Uterus (tissue), 2 donors: ENCODE measurements around the gene TMEM238L.

Experiments
- POLR2A ChIP-seq, 2 donors: fragments of 450-650 bp; IDR thresholded peaks; one replicate each; pipeline ENCODE4 v1.6.1; 2016; ENCODE audit warnings: antibody characterized with exemption in 2 of 2, mild to moderate bottlenecking in 1 of 2, moderate library complexity in 1 of 2
- TF ChIP-seq, protein P1 (sequence below), 4 experiments: fragments of 200-600 bp in 2 of 4; fragments of 450-650 bp in 2 of 4; sonication (generic) in 2 of 4; IDR thresholded peaks; one replicate each; pipeline ENCODE4 v1.5.1; 2016 to 2019; ENCODE audit warnings: antibody characterized with exemption in 4 of 4, mild to moderate bottlenecking in 2 of 4, moderate library complexity in 1 of 4

DNA sequence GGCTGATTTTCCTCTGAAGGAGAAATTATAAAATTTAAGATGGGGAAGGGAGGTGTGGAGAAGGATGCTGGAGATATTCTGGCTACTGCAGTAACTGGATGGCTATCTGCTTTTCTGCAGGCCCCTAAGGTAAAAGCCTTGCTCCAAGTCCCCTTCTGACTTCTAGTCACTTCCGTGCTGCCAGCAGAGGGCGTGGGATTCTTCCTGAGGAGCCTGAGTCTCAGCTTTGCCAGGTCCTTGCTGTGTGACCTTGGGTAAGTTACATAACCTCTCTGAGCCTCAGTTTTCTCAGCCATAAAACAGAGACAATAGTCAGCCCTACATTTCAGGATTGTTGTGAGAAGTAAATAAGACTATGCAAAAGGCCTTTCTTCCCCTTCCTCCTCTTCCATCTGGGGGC, 49.8 kb downstream of the TMEM238L start:
- no peak for TF ChIP-seq POLR2A (IDR thresholded peaks at IDR 0.05)
- TF ChIP-seq, protein P1, sequence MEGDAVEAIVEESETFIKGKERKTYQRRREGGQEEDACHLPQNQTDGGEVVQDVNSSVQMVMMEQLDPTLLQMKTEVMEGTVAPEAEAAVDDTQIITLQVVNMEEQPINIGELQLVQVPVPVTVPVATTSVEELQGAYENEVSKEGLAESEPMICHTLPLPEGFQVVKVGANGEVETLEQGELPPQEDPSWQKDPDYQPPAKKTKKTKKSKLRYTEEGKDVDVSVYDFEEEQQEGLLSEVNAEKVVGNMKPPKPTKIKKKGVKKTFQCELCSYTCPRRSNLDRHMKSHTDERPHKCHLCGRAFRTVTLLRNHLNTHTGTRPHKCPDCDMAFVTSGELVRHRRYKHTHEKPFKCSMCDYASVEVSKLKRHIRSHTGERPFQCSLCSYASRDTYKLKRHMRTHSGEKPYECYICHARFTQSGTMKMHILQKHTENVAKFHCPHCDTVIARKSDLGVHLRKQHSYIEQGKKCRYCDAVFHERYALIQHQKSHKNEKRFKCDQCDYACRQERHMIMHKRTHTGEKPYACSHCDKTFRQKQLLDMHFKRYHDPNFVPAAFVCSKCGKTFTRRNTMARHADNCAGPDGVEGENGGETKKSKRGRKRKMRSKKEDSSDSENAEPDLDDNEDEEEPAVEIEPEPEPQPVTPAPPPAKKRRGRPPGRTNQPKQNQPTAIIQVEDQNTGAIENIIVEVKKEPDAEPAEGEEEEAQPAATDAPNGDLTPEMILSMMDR (IDR thresholded peaks at IDR 0.05): no peak
